HepG2 (cell line): ENCODE measurements around the gene NEIL1. TPM values are rescaled to one million over a fixed set of nuclear protein-coding genes. Genes with fewer than 3 reads are reported as not detected.

Source experiments
- CCDC6 ChIP-seq: sonication (generic); formaldehyde crosslinking; IDR thresholded peaks from 2 replicates; pipeline ENCODE4 v1.8.1; 2022; ENCODE audit warnings: mild to moderate bottlenecking, missing genetic modification reagents, moderate library complexity
- GATAD2A ChIP-seq: IDR thresholded peaks from 2 replicates; pipeline ENCODE4 v1.6.1; 2016
- JUND ChIP-seq: sonication (generic); formaldehyde crosslinking; IDR thresholded peaks from 2 replicates; pipeline ENCODE4 v1.8.0; 2022; ENCODE audit warnings: mild to moderate bottlenecking, missing genetic modification reagents
- MED13 ChIP-seq: sonication (generic); formaldehyde crosslinking; IDR thresholded peaks from 2 replicates; pipeline ENCODE4 v1.5.0; 2020; ENCODE audit warnings: missing genetic modification reagents
- MYC ChIP-seq: sonication (generic); formaldehyde crosslinking; IDR thresholded peaks from 2 replicates; pipeline ENCODE4 v1.9.0; 2021; ENCODE audit warnings: missing genetic modification reagents, borderline replicate concordance
- NFE2L1 ChIP-seq: sonication (generic); formaldehyde crosslinking; IDR thresholded peaks from 2 replicates; pipeline ENCODE4 v1.4.0; 2020; ENCODE audit warnings: missing genetic modification reagents, mild to moderate bottlenecking, borderline replicate concordance
- PAX8 ChIP-seq: sonication (generic); formaldehyde crosslinking; IDR thresholded peaks from 2 replicates; pipeline ENCODE4 v1.8.0; 2022; ENCODE audit warnings: mild to moderate bottlenecking, missing genetic modification reagents, borderline replicate concordance
- PREB ChIP-seq: sonication (generic); formaldehyde crosslinking; IDR thresholded peaks from 2 replicates; pipeline ENCODE4 v1.4.0; 2020; ENCODE audit warnings: missing genetic modification reagents
- RELA ChIP-seq: sonication (generic); formaldehyde crosslinking; IDR thresholded peaks from 2 replicates; pipeline ENCODE4 v1.4.0; 2020; ENCODE audit warnings: missing genetic modification reagents
- SP5 ChIP-seq: IDR thresholded peaks from 2 replicates; pipeline ENCODE4 v1.6.1; 2016; ENCODE audit warnings: low read depth, borderline replicate concordance
- TERF1 ChIP-seq: sonication (generic); formaldehyde crosslinking; IDR thresholded peaks from 2 replicates; pipeline ENCODE4 v1.8.0; 2022; ENCODE audit warnings: mild to moderate bottlenecking, missing genetic modification reagents, moderate library complexity
- ZFAT ChIP-seq: sonication (generic); formaldehyde crosslinking; conservative IDR thresholded peaks from 2 replicates; pipeline ENCODE4 v1.8.1; 2023; ENCODE audit warnings: missing genetic modification reagents, inconsistent platforms
- ZNF557 ChIP-seq: sonication (generic); formaldehyde crosslinking; IDR thresholded peaks from 2 replicates; pipeline ENCODE4 v1.4.0; 2020; ENCODE audit warnings: missing genetic modification reagents
- ZSCAN22 ChIP-seq: sonication (generic); formaldehyde crosslinking; IDR thresholded peaks from 2 replicates; pipeline ENCODE4 v1.4.0; 2020; ENCODE audit warnings: mild to moderate bottlenecking, missing genetic modification reagents
- polyA plus RNA-seq, 8 experiments: library from polyadenylated mRNA; depleted of rRNA in 3 of 8; stranded (reverse) in 7 of 8; unstranded in 1 of 8; fragments of >200 nt; fragmentation: Illumina TruSeq in 4 of 8; extraction: Trizol in 4 of 8; gene quantifications; 2 replicates each; pipeline versions ENCODE4 v1.2.1 to v1.2.3, GENCODE V29; 2011 to 2016; ENCODE audit warnings: low read depth in 4 of 8, missing spikeins in 1 of 8, mixed read lengths in 1 of 8; ENCODE audit not compliant: insufficient read depth in 1 of 8
- total RNA-seq, 5 experiments: library from RNA; depleted of rRNA; stranded (reverse); fragments of >200 nt; fragmentation: Illumina TruSeq; extraction: Trizol; gene quantifications; 2 replicates each; pipeline ENCODE4 v1.2.3, GENCODE V29; 2016; ENCODE audit warnings: low read depth in 1 of 5
- TF ChIP-seq, protein P1 (sequence below): sonication (generic); formaldehyde crosslinking; IDR thresholded peaks from 2 replicates; pipeline ENCODE4 v1.5.0; 2020; ENCODE audit warnings: missing genetic modification reagents
- TF ChIP-seq, protein P2 (sequence below): sonication (generic); formaldehyde crosslinking; IDR thresholded peaks from 2 replicates; pipeline ENCODE4; 2020; ENCODE audit warnings: missing genetic modification reagents, mild to moderate bottlenecking, borderline replicate concordance
- TF ChIP-seq, protein P3 (sequence below): sonication (generic); formaldehyde crosslinking; IDR thresholded peaks from 2 replicates; pipeline ENCODE4 v1.4.0; 2020; ENCODE audit warnings: missing genetic modification reagents, borderline replicate concordance

The NEIL1 gene
- total and polyA plus RNA-seq, 2 of the 13 experiments (the other 11 are each of a cell fraction or from before 2014, with no cell fraction given), result 10.4 to 15.5 TPM

DNA sequence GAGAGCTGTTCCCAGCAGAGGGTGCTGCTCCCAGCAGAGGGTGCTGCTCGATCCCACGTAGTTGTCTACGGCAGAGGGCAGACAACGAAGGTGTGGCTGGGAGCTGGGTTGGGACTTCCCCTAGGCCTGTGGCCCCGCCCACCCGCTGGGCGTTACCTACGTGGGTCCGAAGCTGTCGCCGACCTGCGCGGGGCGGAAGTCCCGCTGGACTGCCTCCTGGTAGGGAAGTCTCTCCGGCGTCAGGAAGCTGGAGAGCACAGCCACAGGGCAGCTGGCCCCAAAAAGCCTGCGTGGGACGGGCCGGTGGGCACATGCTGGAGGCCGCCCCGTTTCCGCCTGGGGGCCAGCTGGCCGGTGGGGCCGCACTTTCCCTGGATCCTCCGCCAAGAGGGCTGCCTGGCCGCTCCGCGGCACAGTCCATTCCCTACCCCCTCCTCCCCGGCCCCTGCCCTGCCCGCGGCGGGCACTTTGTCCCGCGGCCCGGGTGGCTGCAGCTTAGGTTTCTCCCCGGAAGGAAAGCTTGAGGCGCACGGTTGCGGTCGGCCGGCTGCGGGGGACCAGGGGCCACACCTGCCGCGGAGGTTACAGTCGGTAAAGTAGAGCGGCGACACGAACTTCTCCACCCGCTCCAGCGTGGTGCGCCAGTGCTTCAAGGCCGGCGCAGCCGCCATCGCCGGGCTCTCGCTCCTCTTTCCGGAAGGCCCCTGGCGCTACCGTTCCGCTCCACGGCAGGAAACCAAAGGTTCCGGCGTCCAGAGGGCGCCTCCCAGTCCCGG, 21.3 kb downstream of the NEIL1 start, which contains the start of gene MAN2C1 (continued):
- TF ChIP-seq JUND (CRISPR knock-in tag), result no peak
- peak; percentile 40; the same call in 1 of the 2 replicates for TF ChIP-seq NFE2L1
- TF ChIP-seq RELA, result peak; percentile 75; the same call in 1 of the 2 replicates
- TF ChIP-seq ZSCAN22 (CRISPR knock-in tag), result no peak
- TF ChIP-seq GATAD2A (CRISPR knock-in tag), result peak; percentile 72
- no peak for TF ChIP-seq ZFAT (CRISPR knock-in tag)
- TF ChIP-seq, protein P1, sequence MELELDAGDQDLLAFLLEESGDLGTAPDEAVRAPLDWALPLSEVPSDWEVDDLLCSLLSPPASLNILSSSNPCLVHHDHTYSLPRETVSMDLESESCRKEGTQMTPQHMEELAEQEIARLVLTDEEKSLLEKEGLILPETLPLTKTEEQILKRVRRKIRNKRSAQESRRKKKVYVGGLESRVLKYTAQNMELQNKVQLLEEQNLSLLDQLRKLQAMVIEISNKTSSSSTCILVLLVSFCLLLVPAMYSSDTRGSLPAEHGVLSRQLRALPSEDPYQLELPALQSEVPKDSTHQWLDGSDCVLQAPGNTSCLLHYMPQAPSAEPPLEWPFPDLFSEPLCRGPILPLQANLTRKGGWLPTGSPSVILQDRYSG (CRISPR knock-in tag), result no peak
- peak; percentile 59; the same call in 1 of the 2 replicates for TF ChIP-seq PAX8 (CRISPR knock-in tag)
- TF ChIP-seq SP5 (CRISPR knock-in tag), result peak; percentile 71; the same call in 1 of the 2 replicates
- TF ChIP-seq PREB (CRISPR knock-in tag), result peak; percentile 83; the same call in 1 of the 2 replicates
- TF ChIP-seq, protein P2, sequence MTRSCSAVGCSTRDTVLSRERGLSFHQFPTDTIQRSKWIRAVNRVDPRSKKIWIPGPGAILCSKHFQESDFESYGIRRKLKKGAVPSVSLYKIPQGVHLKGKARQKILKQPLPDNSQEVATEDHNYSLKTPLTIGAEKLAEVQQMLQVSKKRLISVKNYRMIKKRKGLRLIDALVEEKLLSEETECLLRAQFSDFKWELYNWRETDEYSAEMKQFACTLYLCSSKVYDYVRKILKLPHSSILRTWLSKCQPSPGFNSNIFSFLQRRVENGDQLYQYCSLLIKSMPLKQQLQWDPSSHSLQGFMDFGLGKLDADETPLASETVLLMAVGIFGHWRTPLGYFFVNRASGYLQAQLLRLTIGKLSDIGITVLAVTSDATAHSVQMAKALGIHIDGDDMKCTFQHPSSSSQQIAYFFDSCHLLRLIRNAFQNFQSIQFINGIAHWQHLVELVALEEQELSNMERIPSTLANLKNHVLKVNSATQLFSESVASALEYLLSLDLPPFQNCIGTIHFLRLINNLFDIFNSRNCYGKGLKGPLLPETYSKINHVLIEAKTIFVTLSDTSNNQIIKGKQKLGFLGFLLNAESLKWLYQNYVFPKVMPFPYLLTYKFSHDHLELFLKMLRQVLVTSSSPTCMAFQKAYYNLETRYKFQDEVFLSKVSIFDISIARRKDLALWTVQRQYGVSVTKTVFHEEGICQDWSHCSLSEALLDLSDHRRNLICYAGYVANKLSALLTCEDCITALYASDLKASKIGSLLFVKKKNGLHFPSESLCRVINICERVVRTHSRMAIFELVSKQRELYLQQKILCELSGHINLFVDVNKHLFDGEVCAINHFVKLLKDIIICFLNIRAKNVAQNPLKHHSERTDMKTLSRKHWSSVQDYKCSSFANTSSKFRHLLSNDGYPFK, result peak; percentile 93
- TF ChIP-seq ZNF557 (CRISPR knock-in tag), result peak; percentile 16; the same call in 1 of the 2 replicates
- peak; percentile 92 for TF ChIP-seq MYC
- no peak for TF ChIP-seq TERF1 (CRISPR knock-in tag)
- TF ChIP-seq, protein P3, sequence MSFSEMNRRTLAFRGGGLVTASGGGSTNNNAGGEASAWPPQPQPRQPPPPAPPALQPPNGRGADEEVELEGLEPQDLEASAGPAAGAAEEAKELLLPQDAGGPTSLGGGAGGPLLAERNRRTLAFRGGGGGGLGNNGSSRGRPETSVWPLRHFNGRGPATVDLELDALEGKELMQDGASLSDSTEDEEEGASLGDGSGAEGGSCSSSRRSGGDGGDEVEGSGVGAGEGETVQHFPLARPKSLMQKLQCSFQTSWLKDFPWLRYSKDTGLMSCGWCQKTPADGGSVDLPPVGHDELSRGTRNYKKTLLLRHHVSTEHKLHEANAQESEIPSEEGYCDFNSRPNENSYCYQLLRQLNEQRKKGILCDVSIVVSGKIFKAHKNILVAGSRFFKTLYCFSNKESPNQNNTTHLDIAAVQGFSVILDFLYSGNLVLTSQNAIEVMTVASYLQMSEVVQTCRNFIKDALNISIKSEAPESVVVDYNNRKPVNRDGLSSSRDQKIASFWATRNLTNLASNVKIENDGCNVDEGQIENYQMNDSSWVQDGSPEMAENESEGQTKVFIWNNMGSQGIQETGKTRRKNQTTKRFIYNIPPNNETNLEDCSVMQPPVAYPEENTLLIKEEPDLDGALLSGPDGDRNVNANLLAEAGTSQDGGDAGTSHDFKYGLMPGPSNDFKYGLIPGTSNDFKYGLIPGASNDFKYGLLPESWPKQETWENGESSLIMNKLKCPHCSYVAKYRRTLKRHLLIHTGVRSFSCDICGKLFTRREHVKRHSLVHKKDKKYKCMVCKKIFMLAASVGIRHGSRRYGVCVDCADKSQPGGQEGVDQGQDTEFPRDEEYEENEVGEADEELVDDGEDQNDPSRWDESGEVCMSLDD (CRISPR knock-in tag), result no peak
- TF ChIP-seq CCDC6 (CRISPR knock-in tag), result peak; percentile 36; the same call in 1 of the 2 replicates
- no peak for TF ChIP-seq MED13 (CRISPR knock-in tag)
